ENCODE results near the gene EHHADH. TPM values are rescaled to one million over a fixed set of nuclear protein-coding genes. Genes with fewer than 3 reads are reported as not detected.

EHHADH gene
- total and polyA plus RNA-seq, 2 of the 13 experiments (the other 11 are each of a cell fraction or from before 2014, with no cell fraction given), result 14.5 to 38.9 TPM

GRCh38 chr3:185282696-185283373, 29.0 kb upstream of the EHHADH start (continued):
- TF ChIP-seq UBTF (CRISPR knock-in tag; IDR thresholded peaks at IDR 0.05) (peak; percentile 24; the same call in 1 of the 2 replicates), ZNF772 (CRISPR knock-in tag; IDR thresholded peaks at IDR 0.05) (0 out of 2 replicates have a peak, but pooled peaks have one; percentile 24), PCBP1 (IDR thresholded peaks at IDR 0.05; ENCODE audit: borderline replicate concordance, low read depth, low read length) (no peak), KMT2A (CRISPR knock-in tag; IDR thresholded peaks at IDR 0.05) (peak; percentile 88), YEATS4 (CRISPR knock-in tag; IDR thresholded peaks at IDR 0.05; ENCODE audit: borderline replicate concordance) (peak; percentile 55; the same call in 1 of the 2 replicates), JUND (CRISPR knock-in tag; IDR thresholded peaks at IDR 0.05) (peak; percentile 82), TARDBP (CRISPR knock-in tag; IDR thresholded peaks at IDR 0.05) (peak; percentile 89), ATF7 (IDR thresholded peaks at IDR 0.05) (peak; percentile 99), ATF7 (CRISPR knock-in tag; IDR thresholded peaks at IDR 0.05) (peak; percentile 99), NFYB (CRISPR knock-in tag; IDR thresholded peaks at IDR 0.05) (0 out of 2 replicates have a peak, but pooled peaks have one; percentile 37), KDM2A (CRISPR knock-in tag; IDR thresholded peaks at IDR 0.05; ENCODE audit: borderline replicate concordance, low read depth) (peak; percentile 93), KDM3A (CRISPR knock-in tag; IDR thresholded peaks at IDR 0.05; ENCODE audit: low read depth) (peak; percentile 67; the same call in 1 of the 2 replicates), MED1 (CRISPR knock-in tag; IDR thresholded peaks at IDR 0.05) (peak; percentile 75), TBX2 (CRISPR knock-in tag; IDR thresholded peaks at IDR 0.05; ENCODE audit: borderline replicate concordance) (peak; percentile 73), GABPA (IDR thresholded peaks at IDR 0.05; ENCODE audit: low read depth, low read length) (peak; percentile 96), GABPA (CRISPR knock-in tag; IDR thresholded peaks at IDR 0.05; ENCODE audit: low read depth) (peak; percentile 99), GATA4 (IDR thresholded peaks at IDR 0.05; ENCODE audit: borderline replicate concordance, low read depth) (peak; percentile 50; the same call in 1 of the 2 replicates), NR2F6 (IDR thresholded peaks at IDR 0.05) (no peak), NR2F6 (CRISPR knock-in tag; IDR thresholded peaks at IDR 0.05) (peak; percentile 21), GMEB1 (CRISPR knock-in tag; IDR thresholded peaks at IDR 0.05; ENCODE audit: borderline replicate concordance) (peak; percentile 83)
- TF ChIP-seq, protein P1, sequence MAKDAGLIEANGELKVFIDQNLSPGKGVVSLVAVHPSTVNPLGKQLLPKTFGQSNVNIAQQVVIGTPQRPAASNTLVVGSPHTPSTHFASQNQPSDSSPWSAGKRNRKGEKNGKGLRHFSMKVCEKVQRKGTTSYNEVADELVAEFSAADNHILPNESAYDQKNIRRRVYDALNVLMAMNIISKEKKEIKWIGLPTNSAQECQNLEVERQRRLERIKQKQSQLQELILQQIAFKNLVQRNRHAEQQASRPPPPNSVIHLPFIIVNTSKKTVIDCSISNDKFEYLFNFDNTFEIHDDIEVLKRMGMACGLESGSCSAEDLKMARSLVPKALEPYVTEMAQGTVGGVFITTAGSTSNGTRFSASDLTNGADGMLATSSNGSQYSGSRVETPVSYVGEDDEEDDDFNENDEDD (CRISPR knock-in tag; IDR thresholded peaks at IDR 0.05; ENCODE audit: borderline replicate concordance), result peak; percentile 56; the same call in 1 of the 2 replicates
- TF ChIP-seq, protein P2, sequence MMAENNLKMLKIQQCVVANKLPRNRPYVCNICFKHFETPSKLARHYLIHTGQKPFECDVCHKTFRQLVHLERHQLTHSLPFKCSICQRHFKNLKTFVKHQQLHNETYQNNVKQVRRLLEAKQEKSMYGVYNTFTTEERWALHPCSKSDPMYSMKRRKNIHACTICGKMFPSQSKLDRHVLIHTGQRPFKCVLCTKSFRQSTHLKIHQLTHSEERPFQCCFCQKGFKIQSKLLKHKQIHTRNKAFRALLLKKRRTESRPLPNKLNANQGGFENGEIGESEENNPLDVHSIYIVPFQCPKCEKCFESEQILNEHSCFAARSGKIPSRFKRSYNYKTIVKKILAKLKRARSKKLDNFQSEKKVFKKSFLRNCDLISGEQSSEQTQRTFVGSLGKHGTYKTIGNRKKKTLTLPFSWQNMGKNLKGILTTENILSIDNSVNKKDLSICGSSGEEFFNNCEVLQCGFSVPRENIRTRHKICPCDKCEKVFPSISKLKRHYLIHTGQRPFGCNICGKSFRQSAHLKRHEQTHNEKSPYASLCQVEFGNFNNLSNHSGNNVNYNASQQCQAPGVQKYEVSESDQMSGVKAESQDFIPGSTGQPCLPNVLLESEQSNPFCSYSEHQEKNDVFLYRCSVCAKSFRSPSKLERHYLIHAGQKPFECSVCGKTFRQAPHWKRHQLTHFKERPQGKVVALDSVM (CRISPR knock-in tag; IDR thresholded peaks at IDR 0.05), result no peak
- TF ChIP-seq, protein P3, sequence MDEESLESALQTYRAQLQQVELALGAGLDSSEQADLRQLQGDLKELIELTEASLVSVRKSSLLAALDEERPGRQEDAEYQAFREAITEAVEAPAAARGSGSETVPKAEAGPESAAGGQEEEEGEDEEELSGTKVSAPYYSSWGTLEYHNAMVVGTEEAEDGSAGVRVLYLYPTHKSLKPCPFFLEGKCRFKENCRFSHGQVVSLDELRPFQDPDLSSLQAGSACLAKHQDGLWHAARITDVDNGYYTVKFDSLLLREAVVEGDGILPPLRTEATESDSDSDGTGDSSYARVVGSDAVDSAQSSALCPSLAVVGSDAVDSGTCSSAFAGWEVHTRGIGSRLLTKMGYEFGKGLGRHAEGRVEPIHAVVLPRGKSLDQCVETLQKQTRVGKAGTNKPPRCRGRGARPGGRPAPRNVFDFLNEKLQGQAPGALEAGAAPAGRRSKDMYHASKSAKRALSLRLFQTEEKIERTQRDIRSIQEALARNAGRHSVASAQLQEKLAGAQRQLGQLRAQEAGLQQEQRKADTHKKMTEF (CRISPR knock-in tag; IDR thresholded peaks at IDR 0.05), result peak; percentile 73; the same call in 1 of the 2 replicates
